Endothelial cell of umbilical vein (primary cell): Measurements from ENCODE around the gene EIF2S2.

Experiments used
- CTCF ChIP-seq, 2 donors: IDR thresholded peaks; 1 replicate in 1 of 2; 2 replicates in 1 of 2; pipeline ENCODE4 v1.5.1; 2011; ENCODE audit warnings: low read length in 2 of 2, mild to moderate bottlenecking in 2 of 2, moderate library complexity in 2 of 2, control low read depth in 1 of 2, inconsistent platforms in 1 of 2, low read depth in 1 of 2; ENCODE audit not compliant: insufficient read depth in 1 of 2; ENCODE audit errors: extremely low read depth in 1 of 2
- EZH2 ChIP-seq: IDR thresholded peaks from 2 replicates; pipeline ENCODE4 v1.6.1; 2012; ENCODE audit warnings: borderline replicate concordance, low read depth, mild to moderate bottlenecking, moderate library complexity, low read length, inconsistent platforms; ENCODE audit not compliant: severe bottlenecking
- FOS ChIP-seq: IDR thresholded peaks from 2 replicates; pipeline ENCODE4 v1.6.1; 2011; ENCODE audit warnings: mild to moderate bottlenecking, low read length, moderate library complexity, borderline replicate concordance; ENCODE audit not compliant: insufficient read depth
- GATA2 ChIP-seq: IDR thresholded peaks from 2 replicates; pipeline ENCODE4 v1.7.0; 2011; ENCODE audit warnings: low read depth, mild to moderate bottlenecking, moderate library complexity, mixed read lengths, low read length; ENCODE audit not compliant: insufficient read length, insufficient read depth
- JUN ChIP-seq: IDR thresholded peaks from 2 replicates; pipeline ENCODE4 v1.6.1; 2011; ENCODE audit warnings: borderline replicate concordance, low read depth; ENCODE audit not compliant: insufficient read length, insufficient read depth
- MAX ChIP-seq: IDR thresholded peaks from 2 replicates; pipeline ENCODE4 v1.6.1; 2011; ENCODE audit not compliant: insufficient read depth, insufficient read length
- MYC ChIP-seq: IDR thresholded peaks from one replicate; pipeline ENCODE4 v1.6.1; 2011; ENCODE audit warnings: mild to moderate bottlenecking, low read depth, low read length
- POLR2A ChIP-seq: IDR thresholded peaks from 2 replicates; pipeline ENCODE4 v1.6.1; 2012; ENCODE audit warnings: low read depth, mild to moderate bottlenecking, control low read depth, low read length
- POLR2AphosphoS5 ChIP-seq: IDR thresholded peaks from 2 replicates; pipeline ENCODE4 v1.6.1; 2012; ENCODE audit warnings: low read depth, mild to moderate bottlenecking, control low read depth, low read length, moderate library complexity; ENCODE audit not compliant: insufficient read depth

- TF ChIP-seq MAX = no peak
- TF ChIP-seq CTCF (IDR thresholded peaks at IDR 0.05; ENCODE audit: extremely low read depth in 1 of 2, insufficient read depth in 1 of 2, low read depth in 1 of 2, low read length in 2 of 2) = no peak
- TF ChIP-seq EZH2 = no peak
- no peak for TF ChIP-seq POLR2A
- TF ChIP-seq POLR2AphosphoS5 = no peak
- no peak for TF ChIP-seq MYC
- TF ChIP-seq FOS = no peak
- no peak for TF ChIP-seq JUN
- no peak for TF ChIP-seq GATA2
Observed at GRCh38 chr20:34049897-34050695, 61.9 kb downstream of the EIF2S2 start.
